IMR-90 (cell line): Measurements from ENCODE around the gene KRT72. TPM values are rescaled to one million over a fixed set of nuclear protein-coding genes. Genes with fewer than 3 reads are reported as not detected.
A peak's percentile ranks its signal among the peaks of the same experiment; 100 is the strongest.

Source experiments
- ATAC-seq: fragments of 200-7000 bp; cut with Tn5 transposase; 2 replicates; pipeline ENCODE4 v1.9.1; 2020; ENCODE audit warnings: low read depth, mild to moderate bottlenecking, moderate library complexity
- BruUV-seq: library from RNA; stranded (reverse); fragments of 400-500 nt; replicated peaks from 2 replicates; lab custom pipeline; 2021; lab: Mats Ljungman, UMichigan
- CTCF ChIA-PET: fragments of 300-600 bp; formaldehyde crosslinking; extraction: SDS; loops from one replicate; lab custom pipeline; 2021; ENCODE audit warnings: antibody characterized with exemption; lab: Yijun Ruan, JAX
- POLR2A ChIA-PET: fragments of 300-600 bp; sonication (Branson Sonifier 250); formaldehyde crosslinking; loops from one replicate; lab custom pipeline; 2022; ENCODE audit warnings: antibody characterized with exemption; ENCODE audit not compliant: unreplicated experiment; lab: Charles Lee
- DNase-seq: peaks from one replicate; pipeline ENCODE4 v3.0.0; 2013
- H2AFZ ChIP-seq: replicated peaks from 2 replicates; pipeline ENCODE3; 2013; ENCODE audit warnings: low read length, mild to moderate bottlenecking; ENCODE audit not compliant: poor library complexity
- H2AK5ac ChIP-seq: 2 replicates; pipeline ENCODE4 v1.6.1; 2013; ENCODE audit warnings: low read depth, low read length, inconsistent platforms
- H2AK9ac ChIP-seq: replicated peaks from 2 replicates; pipeline ENCODE3; 2013; ENCODE audit warnings: mild to moderate bottlenecking, low read depth, low read length, moderate library complexity; ENCODE audit not compliant: poor library complexity
- H2BK120ac ChIP-seq: 2 replicates; pipeline ENCODE4 v1.6.1; 2013; ENCODE audit warnings: low read depth, low read length, inconsistent platforms
- H2BK15ac ChIP-seq: 3 replicates; pipeline ENCODE4 v1.6.1; 2013; ENCODE audit warnings: low read depth, low read length, inconsistent platforms
- H2BK20ac ChIP-seq: 2 replicates; pipeline ENCODE4 v1.6.1; 2013; ENCODE audit warnings: low read depth, mild to moderate bottlenecking, inconsistent platforms, low read length, moderate library complexity
- H2BK5ac ChIP-seq: 2 replicates; pipeline ENCODE4 v1.6.1; 2013; ENCODE audit warnings: mild to moderate bottlenecking, low read depth, low read length, inconsistent platforms; ENCODE audit not compliant: poor library complexity, severe bottlenecking
- H3K14ac ChIP-seq: replicated peaks from 2 replicates; pipeline ENCODE4 v1.6.1; 2013; ENCODE audit warnings: low read depth, low read length, inconsistent platforms
- H3K18ac ChIP-seq: 2 replicates; pipeline ENCODE4 v1.6.1; 2013; ENCODE audit warnings: low read depth, low read length, control low read depth
- H3K23ac ChIP-seq: 2 replicates; pipeline ENCODE4 v1.6.1; 2013; ENCODE audit warnings: low read depth, low read length, inconsistent platforms
- H3K27ac ChIP-seq: 2 replicates; pipeline ENCODE4 v1.5.1; 2013; ENCODE audit warnings: mild to moderate bottlenecking, control low read depth, low read length; ENCODE audit not compliant: insufficient read depth
- H3K27me3 ChIP-seq: 2 replicates; pipeline ENCODE4 v1.6.1; 2013; ENCODE audit warnings: low read length; ENCODE audit not compliant: control insufficient read depth, insufficient read depth
- H3K36me3 ChIP-seq: 2 replicates; pipeline ENCODE4 v1.6.1; 2013; ENCODE audit warnings: low read length, mixed read lengths; ENCODE audit not compliant: control insufficient read depth, insufficient read depth
- H3K4ac ChIP-seq: 2 replicates; pipeline ENCODE4 v1.6.1; 2013; ENCODE audit warnings: low read depth, low read length, inconsistent platforms
- H3K4me1 ChIP-seq: 2 replicates; pipeline ENCODE4 v1.6.1; 2013; ENCODE audit warnings: low read length, mixed read lengths; ENCODE audit not compliant: control insufficient read depth, insufficient read depth
- H3K4me2 ChIP-seq: 2 replicates; pipeline ENCODE4 v1.6.1; 2013; ENCODE audit warnings: low read depth, mild to moderate bottlenecking, control low read depth, low read length, moderate library complexity
- H3K4me3 ChIP-seq: 2 replicates; pipeline ENCODE4 v1.5.1; 2013; ENCODE audit warnings: low read depth, mild to moderate bottlenecking, control low read depth, low read length, moderate library complexity; ENCODE audit not compliant: insufficient read depth
- H3K56ac ChIP-seq: 2 replicates; pipeline ENCODE4 v1.6.1; 2013; ENCODE audit warnings: low read length, inconsistent platforms; ENCODE audit not compliant: insufficient read depth; ENCODE audit errors: extremely low read depth
- H3K79me1 ChIP-seq, 2 experiments: 2 replicates each; pipeline ENCODE4 v1.6.1; 2013; ENCODE audit warnings: low read length in 2 of 2, inconsistent platforms in 1 of 2, low read depth in 1 of 2
- H3K9ac ChIP-seq: 2 replicates; pipeline ENCODE4 v1.6.1; 2013; ENCODE audit warnings: low read depth, low read length, control low read depth
- H3K9me1 ChIP-seq: 2 replicates; pipeline ENCODE4 v1.6.1; 2013; ENCODE audit warnings: low read length, inconsistent platforms; ENCODE audit not compliant: insufficient read depth
- H3K9me3 ChIP-seq: 2 replicates; pipeline ENCODE4 v1.6.1; 2013; ENCODE audit warnings: low read length; ENCODE audit not compliant: control insufficient read depth, insufficient read depth
- H4K20me1 ChIP-seq: 2 replicates; pipeline ENCODE4 v1.6.1; 2013; ENCODE audit warnings: low read length, inconsistent platforms; ENCODE audit not compliant: insufficient read depth
- H4K5ac ChIP-seq: 2 replicates; pipeline ENCODE4 v1.6.1; 2013; ENCODE audit warnings: mild to moderate bottlenecking, low read depth, low read length, control low read depth
- H4K8ac ChIP-seq, 2 experiments: 2 replicates each; pipeline ENCODE4 v1.6.1; 2013; ENCODE audit warnings: low read depth in 2 of 2, low read length in 2 of 2, control low read depth in 1 of 2, inconsistent platforms in 1 of 2
- H4K91ac ChIP-seq: 2 replicates; pipeline ENCODE4 v1.6.1; 2013; ENCODE audit warnings: low read depth, low read length, inconsistent platforms; ENCODE audit not compliant: insufficient read depth
- MAZ ChIP-seq: IDR thresholded peaks from 2 replicates; pipeline ENCODE4 v1.6.1; 2012; ENCODE audit warnings: low read depth, mild to moderate bottlenecking, low read length, improper control_type of control experiment, moderate library complexity, borderline replicate concordance
- MXI1 ChIP-seq: IDR thresholded peaks from 2 replicates; pipeline ENCODE4 v1.6.1; 2012; ENCODE audit warnings: low read depth, mild to moderate bottlenecking, low read length, moderate library complexity, borderline replicate concordance
- WGBS, 2 experiments: methylation state at CpG; one replicate each; pipeline versions ENCODE4 v1.1.5 to v1.1.7; 2013; ENCODE audit warnings: missing lambda C conversion rate in 2 of 2; ENCODE audit not compliant: insufficient read length in 1 of 2; ENCODE audit errors: extremely low coverage in 2 of 2; 5-methylcytosine and 5-hydroxymethylcytosine counted together
- dilution Hi-C: fragments of 300-500 bp; cut with HindIII; formaldehyde crosslinking; loops from one replicate; pipeline ENCODE4 v1.14.3; 2018; ENCODE audit warnings: low sequenced_read_pairs; ENCODE audit not compliant: unreplicated experiment
- in situ Hi-C: fragments of 300-500 bp; cut with MboI; formaldehyde crosslinking; loops from 3 replicates; pipeline ENCODE4 v1.14.3; 2019; ENCODE audit warnings: low sequenced_read_pairs, inconsistent platforms, mixed read lengths
- intact Hi-C: fragments of 100-400 bp; cut with micrococcal nuclease; formaldehyde crosslinking; loops from 2 replicates; pipeline ENCODE4 v1.10.0; 2022
- polyA plus RNA-seq, 3 experiments: library from polyadenylated mRNA; depleted of rRNA; stranded (reverse); fragments of >200 nt; gene quantifications; 2 replicates each; pipeline ENCODE4 v1.2.3, GENCODE V29; 2012; ENCODE audit warnings: low replicate concordance in 1 of 3
- total RNA-seq: library from RNA; depleted of rRNA; stranded (reverse); fragments of >200 nt; gene quantifications from 2 replicates; pipeline ENCODE4 v1.2.3, GENCODE V29; 2012

Gene KRT72
- total and polyA plus RNA-seq, 2 of the 4 experiments (the other 2 are of a cell fraction) = not detected

DNA sequence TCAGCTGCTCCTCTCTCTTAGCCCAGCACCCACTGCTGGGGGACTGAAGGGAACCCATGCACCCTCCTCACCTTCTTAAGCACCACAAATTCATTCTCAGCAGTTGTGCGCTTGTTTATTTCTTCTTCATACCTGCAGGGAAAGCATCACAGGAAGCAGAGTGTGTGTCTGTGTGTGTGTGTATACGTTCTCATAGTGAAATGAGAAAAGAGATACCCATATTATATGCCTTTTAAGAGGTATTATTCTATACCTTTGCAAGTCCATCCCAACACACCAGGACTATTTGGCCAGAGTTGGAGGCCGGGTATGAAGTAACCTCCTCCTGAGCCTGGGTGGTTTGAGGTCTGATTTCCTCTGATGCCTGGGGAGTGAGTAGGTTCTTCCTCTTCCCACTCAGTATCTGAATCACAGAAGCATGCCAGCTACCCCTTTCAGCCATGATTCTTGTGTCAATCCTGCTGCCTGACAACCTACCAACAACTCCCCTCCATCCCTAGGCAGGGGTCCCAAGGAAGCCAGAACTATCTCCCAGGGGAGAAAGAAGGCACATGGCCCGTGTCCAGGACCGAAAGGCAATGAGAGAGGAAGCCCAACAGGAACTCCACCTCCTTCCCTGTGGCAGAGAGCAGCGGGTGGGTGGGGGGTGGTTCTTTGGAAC lies 14.1 kb upstream of the KRT72 start:
- Histone ChIP-seq H2AK5ac (no peak overlapping the region), H4K5ac (no peak overlapping the region), H2BK120ac (no peak overlapping the region), H4K8ac (no peak overlapping the region), H2AK9ac (no peak overlapping the region), H3K4me2 (no peak overlapping the region), H2BK20ac (no peak overlapping the region), H3K9me1 (no peaks in the 10 kb centered on the region), H3K23ac (no peak overlapping the region), H3K36me3 (no peaks in the 10 kb centered on the region), H2BK5ac (no peak overlapping the region), H3K4me3 (no peak overlapping the region), H3K27ac (no peak overlapping the region), H3K79me1 (no peaks in the 10 kb centered on the region), H2BK15ac (no peak overlapping the region), H3K18ac (no peak overlapping the region), H3K56ac (no peak overlapping the region), H2AFZ (no peak overlapping the region), H3K9me3 (no peaks in the 10 kb centered on the region), H4K91ac (no peak overlapping the region), H3K4ac (no peak overlapping the region), H3K14ac (no peak overlapping the region), H3K9ac (no peak overlapping the region), H3K4me1 (no peaks in the 10 kb centered on the region), H4K20me1 (no peaks in the 10 kb centered on the region), H3K27me3 (peaks cover 33% of the 10 kb centered on the region)
- ChIA-PET POLR2A (no interaction called here), CTCF (no interaction called here)
- ATAC-seq (no peak), DNase-seq (peak; percentile 2)
- dilution Hi-C loops = no loop called here
- no TSS peak for BruUV-seq
- in situ Hi-C loops = no loop called here
- TF ChIP-seq MAZ (no peak), MXI1 (no peak)
- no CpG with 5 or more reads among the region's 6 CpGs for WGBS, 2 experiments
- intact Hi-C loops = no loop called here
